ENCODE results near the gene BBX. TPM values are rescaled to one million over a fixed set of nuclear protein-coding genes. Genes with fewer than 3 reads are reported as not detected.
"Not testable (repeated sequence)": the region's sequence is repeated elsewhere in the genome, so short reads cannot be mapped to it uniquely, and the experiment has no call there.

BBX gene
- total RNA-seq, 4 donors from 2014 or later = 26.5 to 45.8 (median 28.0) TPM

DNA sequence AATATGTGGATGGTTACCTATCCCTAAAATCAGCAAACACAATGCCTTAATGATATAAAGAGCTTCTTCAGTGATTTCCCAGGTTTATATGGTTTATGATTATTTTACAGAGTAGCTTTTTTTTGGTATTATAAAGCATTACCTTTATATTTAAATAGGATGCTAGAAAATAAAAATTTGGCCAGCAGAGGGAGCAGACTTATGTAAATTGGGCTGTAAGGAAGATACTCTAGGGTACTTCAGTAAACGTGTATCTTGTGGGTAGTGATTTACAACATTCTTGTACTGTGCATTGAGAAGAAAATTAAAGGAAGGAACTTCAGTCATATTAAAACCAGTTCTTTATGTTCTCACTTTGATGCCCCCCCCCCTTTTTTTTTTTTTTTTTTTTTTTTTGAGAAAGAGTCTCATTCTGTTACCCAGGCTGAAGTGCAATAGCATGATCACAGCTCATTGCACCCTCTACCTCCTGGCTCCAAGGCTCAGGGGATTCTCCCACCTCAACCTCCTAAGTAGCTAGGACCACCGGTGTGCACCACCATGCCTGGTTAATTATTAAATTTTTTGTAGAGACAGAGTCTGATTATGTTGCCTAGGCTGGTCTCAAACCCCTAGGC, 167.9 kb downstream of the BBX start:
- intact Hi-C loops (cut with DNase I; ENCODE audit: low total_unique reads) = no loop called here
- no peak for DNase-seq (ENCODE audit: low spot score in 2 of 2)
- no peak for TF ChIP-seq POLR2A (IDR thresholded peaks at IDR 0.05)
- TF ChIP-seq, protein P1, sequence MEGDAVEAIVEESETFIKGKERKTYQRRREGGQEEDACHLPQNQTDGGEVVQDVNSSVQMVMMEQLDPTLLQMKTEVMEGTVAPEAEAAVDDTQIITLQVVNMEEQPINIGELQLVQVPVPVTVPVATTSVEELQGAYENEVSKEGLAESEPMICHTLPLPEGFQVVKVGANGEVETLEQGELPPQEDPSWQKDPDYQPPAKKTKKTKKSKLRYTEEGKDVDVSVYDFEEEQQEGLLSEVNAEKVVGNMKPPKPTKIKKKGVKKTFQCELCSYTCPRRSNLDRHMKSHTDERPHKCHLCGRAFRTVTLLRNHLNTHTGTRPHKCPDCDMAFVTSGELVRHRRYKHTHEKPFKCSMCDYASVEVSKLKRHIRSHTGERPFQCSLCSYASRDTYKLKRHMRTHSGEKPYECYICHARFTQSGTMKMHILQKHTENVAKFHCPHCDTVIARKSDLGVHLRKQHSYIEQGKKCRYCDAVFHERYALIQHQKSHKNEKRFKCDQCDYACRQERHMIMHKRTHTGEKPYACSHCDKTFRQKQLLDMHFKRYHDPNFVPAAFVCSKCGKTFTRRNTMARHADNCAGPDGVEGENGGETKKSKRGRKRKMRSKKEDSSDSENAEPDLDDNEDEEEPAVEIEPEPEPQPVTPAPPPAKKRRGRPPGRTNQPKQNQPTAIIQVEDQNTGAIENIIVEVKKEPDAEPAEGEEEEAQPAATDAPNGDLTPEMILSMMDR (IDR thresholded peaks at IDR 0.05) = no peak
- no peak overlapping the region for H3K4me3 ChIP-seq (ENCODE audit: low read depth, poor library complexity, severe bottlenecking)
- 36 to 42% methylated on average over 2 of the region's 2 CpGs for WGBS, 2 donors

DNA sequence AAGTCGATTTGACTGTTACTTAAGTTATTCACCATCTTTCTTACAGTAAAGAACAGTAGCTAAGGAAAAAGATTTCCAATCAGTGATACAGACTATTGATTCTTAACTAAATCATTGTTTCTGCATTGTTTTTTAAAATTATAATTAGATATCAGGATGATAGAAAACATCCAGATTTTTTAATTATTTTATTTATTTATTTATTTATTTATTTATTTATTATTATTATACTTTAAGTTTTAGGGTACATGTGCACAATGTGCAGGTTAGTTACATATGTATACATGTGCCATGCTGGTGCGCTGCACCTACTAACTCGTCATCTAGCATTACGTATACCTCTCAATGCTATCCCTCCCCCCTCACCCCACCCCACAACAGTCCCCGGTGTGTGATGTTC, 169.2 kb downstream of the BBX start:
- intact Hi-C loops (cut with DNase I; ENCODE audit: low total_unique reads); DNase-seq (ENCODE audit: low spot score in 2 of 2); H3K4me3 ChIP-seq (ENCODE audit: low read depth, poor library complexity, severe bottlenecking): not testable (repeated sequence)
- 98% methylated on average over 5 of the region's 5 CpGs for WGBS, 2 donors

DNA sequence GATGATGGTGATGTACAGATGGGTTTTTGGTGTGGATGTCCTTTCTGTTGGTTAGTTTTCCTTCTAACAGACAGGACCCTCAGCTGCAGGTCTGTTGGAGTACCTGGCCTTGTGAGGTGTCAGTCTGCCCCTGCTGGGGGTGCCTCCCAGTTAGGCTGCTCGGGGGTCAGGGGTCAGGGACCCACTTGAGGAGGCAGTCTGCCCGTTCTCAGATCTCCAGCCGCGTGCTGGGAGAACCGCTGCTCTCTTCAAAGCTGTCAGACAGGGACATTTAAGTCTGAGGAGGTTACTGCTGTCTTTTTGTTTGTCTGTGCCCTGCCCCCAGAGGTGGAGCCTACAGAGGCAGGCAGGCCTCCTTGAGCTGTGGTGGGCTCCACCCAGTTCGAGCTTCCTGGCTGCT, 174.6 kb downstream of the BBX start:
- intact Hi-C loops (cut with DNase I; ENCODE audit: low total_unique reads); H3K4me3 ChIP-seq (ENCODE audit: low read depth, poor library complexity, severe bottlenecking): not testable (repeated sequence)

DNA sequence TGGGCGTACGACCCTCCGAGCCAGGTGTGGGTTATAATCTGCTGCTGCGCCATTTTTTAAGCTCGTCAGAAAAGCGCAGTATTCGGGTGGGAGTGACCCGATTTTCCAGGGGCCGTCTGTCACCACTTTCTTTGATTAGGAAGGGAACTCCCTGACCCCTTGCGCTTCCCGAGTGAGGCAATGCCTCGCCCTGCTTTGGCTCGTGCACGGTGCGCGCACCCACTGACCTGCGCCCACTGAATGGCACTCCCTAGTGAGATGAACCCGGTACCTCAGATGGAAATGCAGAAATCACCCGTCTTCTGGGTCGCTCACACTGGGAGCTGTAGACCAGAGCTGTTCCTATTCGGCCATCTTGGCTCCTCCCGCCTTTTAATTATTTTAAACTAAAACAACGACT, 175.1 kb downstream of the BBX start:
- 60 to 65% methylated on average over 22 to 23 of the region's 23 CpGs for WGBS, 2 donors
- intact Hi-C loops (cut with DNase I; ENCODE audit: low total_unique reads); DNase-seq (ENCODE audit: low spot score in 2 of 2): not testable (repeated sequence)
- H3K4me3 ChIP-seq (ENCODE audit: low read depth, poor library complexity, severe bottlenecking) = peak overlapping the region; percentile 9

More for the DNA sequence above, 174.6 kb downstream of the BBX start:
- WGBS, 2 donors = 28 to 44% methylated on average over 4 to 5 of the region's 6 CpGs
- not testable (repeated sequence) for DNase-seq (ENCODE audit: low spot score in 2 of 2)

DNA sequence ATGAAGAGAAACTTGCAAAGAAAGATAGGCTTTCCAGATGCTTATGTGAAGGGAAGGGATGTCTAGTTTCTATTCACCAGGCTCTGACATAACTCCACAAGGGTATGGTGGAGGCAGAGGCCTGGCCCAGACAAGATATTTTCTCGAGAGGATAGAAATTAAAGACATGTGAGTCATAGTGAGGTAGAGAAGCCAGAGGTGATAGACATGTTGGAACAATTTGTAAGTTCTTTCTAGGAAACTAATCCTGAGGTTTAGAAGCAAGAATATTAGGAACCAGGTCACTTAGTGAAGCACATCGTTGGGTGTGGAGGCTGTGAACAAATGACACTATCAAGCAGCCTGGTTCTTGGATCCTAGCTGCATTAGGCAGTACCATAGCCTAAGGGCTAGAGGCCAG, 176.9 kb downstream of the BBX start:
- 28 to 38% methylated on average over 2 of the region's 2 CpGs for WGBS, 2 donors
- TF ChIP-seq, protein P1 (IDR thresholded peaks at IDR 0.05) = no peak
- no peak for TF ChIP-seq POLR2A (IDR thresholded peaks at IDR 0.05)
- no peak overlapping the region for H3K4me3 ChIP-seq (ENCODE audit: low read depth, poor library complexity, severe bottlenecking)
- DNase-seq (ENCODE audit: low spot score in 2 of 2) = no peak
- intact Hi-C loops (cut with DNase I; ENCODE audit: low total_unique reads) = no loop called here

DNA sequence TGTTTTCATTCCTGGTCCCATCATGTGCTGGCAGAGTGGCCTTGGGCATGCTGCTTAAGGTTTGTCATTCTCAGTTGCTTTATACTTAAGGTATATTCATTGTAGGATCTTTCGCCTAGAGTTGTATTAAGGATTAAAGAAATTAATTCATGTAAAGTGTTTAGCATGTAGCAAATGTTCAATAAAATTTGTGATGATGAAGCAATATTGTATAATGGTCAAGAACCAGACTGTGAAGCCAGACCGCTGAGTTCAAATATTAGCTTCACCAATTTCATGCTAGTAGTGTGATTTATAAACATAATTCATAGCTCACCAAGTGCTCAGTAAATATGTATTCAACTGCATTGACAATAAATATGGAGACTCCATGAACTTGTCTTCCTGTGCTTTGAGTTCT, 178.5 kb downstream of the BBX start:
- WGBS, 2 donors = 97 to 99% methylated on average over 2 of the region's 2 CpGs
- DNase-seq (ENCODE audit: low spot score in 2 of 2) = no peak
- no peak overlapping the region for H3K4me3 ChIP-seq (ENCODE audit: low read depth, poor library complexity, severe bottlenecking)
- intact Hi-C loops (cut with DNase I; ENCODE audit: low total_unique reads) = no loop called here
- no peak for TF ChIP-seq POLR2A (IDR thresholded peaks at IDR 0.05)
- TF ChIP-seq, protein P1 (IDR thresholded peaks at IDR 0.05) = no peak

DNA sequence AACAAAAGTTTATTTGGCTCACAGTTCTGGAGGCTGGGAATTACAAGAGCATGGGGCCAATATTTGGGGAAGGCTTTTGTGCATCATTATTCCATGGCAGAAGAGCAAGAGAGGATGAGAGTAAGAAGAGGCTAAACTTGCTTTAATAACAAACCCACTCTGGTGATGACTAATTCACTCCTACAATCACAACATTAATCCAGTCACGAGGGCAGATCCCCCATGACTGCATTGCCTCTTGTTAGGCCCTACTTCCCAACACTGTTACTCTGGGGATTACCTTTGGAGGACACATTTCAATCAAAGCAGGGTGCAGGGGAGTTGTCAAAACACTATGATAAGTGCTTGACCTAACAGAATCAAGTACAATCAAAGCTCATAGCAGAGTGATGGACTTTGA, 181.7 kb downstream of the BBX start:
- no peak overlapping the region for H3K4me3 ChIP-seq (ENCODE audit: low read depth, poor library complexity, severe bottlenecking)
- TF ChIP-seq, protein P1 (IDR thresholded peaks at IDR 0.05) = no peak
- no peak for TF ChIP-seq POLR2A (IDR thresholded peaks at IDR 0.05)
- 64 to 65% methylated on average over 1 of the region's 1 CpG for WGBS, 2 donors
- DNase-seq (ENCODE audit: low spot score in 2 of 2) = no peak
- intact Hi-C loops (cut with DNase I; ENCODE audit: low total_unique reads) = no loop called here

Data from lower leg skin (tissue), 4 donors.